GM19239 (cell line): ENCODE measurements around the gene PCNP.
A peak's percentile ranks its signal among the peaks of the same experiment; 100 is the strongest.
"Not testable (repeated sequence)": the region's sequence is repeated elsewhere in the genome, so short reads cannot be mapped to it uniquely, and the experiment has no call there.

Source experiments
- DNase-seq: peaks from one replicate; pipeline ENCODE4 v3.0.0; 2011; ENCODE audit warnings: low spot score; ENCODE audit not compliant: insufficient read length
- FAIRE-seq: peaks from 2 replicates; lab custom pipeline; 2011; peaks lifted over from hg19 to GRCh38; lab: Jason Lieb, UNC

PCNP gene

DNA sequence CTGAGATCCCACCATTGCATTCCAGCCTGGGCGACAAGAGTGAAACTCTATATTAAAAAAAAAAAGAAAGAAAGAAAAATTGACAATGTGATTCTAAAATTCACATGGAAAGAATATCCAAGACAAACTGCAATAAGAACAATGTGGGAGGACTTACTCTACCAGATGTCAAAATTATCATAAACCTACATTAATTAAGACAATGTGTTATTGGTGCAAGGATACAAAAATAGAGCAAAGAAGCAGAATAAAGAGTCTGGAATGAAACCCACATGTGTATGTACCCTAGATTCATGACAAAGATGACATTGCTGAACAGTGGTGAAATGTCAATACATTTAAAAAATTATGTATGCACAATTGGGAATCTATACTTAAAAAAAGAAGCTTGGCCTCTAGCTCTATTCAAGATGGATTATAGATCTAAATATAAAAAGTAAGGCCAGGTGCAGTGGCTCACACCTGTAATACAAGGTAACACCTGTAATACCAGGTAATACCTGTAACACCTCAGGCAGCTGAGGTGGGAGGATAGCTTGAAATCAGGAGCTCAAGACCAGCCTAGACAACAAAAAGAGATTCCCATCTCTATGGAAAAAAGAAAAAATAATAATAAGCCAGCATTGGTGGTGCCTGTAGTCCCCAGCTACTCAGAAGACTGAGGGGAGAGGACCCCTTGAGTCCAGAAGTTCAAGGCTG, 57.3 kb downstream of the PCNP start:
- DNase-seq (no peak), FAIRE-seq (no peak)

DNA sequence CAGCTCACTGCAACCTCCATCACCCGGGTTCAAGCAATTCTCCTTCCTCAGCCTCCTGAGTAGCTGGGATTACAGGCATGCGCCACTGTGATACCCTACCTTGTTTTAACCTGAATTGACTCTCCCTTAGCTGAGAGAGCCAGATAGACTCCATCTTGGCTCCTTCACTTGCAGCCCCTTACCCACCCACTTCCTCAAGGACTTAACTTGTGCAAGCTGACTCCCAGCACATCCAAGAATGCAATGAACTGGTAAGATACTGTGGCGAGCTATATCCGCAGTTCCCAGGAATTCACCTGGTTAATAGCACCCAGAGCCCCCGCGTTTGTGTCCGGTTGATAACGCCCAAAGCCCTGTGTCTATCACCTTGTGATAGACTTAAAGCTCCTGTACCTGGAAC, 58.0 kb downstream of the PCNP start:
- not testable (repeated sequence) for DNase-seq, FAIRE-seq

DNA sequence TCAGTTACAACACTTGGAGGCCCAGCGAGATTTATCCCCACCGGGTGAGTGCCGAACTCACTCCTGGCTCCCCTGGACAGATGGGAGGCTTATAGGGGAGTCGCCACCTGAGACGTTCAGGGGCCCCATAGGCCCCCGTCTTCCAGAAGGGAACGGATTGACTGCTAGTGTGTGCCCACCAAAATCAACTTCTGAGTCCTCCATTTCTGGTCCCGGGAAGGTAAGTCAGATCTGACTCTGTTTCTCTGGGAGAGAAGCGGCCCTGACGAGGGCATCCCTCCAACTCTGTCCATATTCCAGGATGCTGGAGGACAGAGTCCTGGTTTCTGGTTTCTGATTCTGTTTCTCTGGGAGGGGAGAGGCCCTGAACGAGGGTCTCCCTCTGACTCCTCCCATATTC, 58.6 kb downstream of the PCNP start:
- DNase-seq = no peak
- FAIRE-seq = no peak

DNA sequence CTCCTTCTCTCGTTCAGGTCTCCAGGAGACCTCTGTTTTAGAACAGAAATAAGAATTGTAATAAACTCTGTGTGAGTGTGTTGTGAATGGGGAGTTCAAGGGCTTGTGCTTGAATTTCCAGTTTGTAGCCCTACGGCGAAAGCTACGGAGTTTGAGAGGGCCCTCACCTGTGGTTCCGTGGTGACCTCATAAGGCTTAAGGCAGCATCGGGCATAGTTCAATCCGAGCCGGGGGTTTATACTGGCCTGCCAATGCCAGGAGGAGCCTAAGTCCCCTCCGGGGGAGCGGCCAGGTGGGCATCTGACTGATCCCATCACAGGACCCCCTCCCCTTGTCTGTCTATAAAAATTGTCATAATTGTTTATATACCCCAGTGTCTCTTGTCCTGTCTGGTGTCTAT, 59.2 kb downstream of the PCNP start:
- DNase-seq (no peak), FAIRE-seq (no peak)

DNA sequence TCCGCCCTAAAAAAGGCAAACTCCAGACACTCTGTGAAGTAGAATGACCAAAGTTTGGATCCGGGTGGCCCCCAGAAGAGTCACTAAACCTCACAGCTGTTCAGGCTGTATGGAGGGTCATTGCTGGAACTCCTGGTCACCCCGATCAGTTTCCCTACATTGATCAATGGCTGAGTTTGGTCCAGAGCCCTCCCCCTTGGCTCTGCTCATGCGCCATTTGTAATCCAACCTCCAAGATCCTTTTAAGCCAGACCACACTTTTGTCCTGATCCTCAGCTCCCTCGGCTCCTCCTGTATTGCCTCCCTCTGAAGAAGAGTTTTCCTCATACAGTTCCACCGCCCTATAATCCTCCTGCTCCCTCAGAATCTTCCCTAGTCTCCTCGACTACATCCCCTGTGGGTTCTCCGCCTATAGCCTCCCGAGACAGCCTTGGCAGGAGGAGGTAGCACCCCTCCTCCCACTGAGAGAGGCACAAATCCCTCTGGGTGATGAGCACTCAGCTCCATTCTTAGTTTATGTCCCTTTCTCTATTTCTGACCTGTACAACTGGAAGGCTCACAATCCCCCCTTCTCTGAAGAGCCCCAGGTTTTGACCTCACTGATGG, 60.7 kb downstream of the PCNP start:
- DNase-seq (no peak), FAIRE-seq (no peak)

DNA sequence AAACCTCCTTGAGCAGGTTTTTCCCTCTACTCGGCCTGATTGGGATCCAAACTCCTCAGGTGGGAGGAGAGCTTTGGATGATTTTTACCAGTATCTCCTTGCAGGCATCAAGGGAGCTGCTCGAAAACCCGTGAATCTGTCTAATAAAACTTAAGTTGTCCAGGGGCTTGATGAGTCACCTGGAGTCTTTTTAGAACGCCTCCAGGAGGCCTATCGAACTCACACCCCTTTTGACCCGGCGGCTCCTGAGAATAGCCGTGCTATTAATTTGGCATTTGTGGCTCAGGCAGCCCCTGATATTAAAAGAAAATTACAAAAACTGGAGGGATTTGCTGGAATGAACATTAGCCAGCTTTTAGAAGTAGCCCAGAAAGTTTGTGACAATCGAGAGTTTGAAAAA, 61.4 kb downstream of the PCNP start:
- FAIRE-seq (no peak), DNase-seq (no peak)

DNA sequence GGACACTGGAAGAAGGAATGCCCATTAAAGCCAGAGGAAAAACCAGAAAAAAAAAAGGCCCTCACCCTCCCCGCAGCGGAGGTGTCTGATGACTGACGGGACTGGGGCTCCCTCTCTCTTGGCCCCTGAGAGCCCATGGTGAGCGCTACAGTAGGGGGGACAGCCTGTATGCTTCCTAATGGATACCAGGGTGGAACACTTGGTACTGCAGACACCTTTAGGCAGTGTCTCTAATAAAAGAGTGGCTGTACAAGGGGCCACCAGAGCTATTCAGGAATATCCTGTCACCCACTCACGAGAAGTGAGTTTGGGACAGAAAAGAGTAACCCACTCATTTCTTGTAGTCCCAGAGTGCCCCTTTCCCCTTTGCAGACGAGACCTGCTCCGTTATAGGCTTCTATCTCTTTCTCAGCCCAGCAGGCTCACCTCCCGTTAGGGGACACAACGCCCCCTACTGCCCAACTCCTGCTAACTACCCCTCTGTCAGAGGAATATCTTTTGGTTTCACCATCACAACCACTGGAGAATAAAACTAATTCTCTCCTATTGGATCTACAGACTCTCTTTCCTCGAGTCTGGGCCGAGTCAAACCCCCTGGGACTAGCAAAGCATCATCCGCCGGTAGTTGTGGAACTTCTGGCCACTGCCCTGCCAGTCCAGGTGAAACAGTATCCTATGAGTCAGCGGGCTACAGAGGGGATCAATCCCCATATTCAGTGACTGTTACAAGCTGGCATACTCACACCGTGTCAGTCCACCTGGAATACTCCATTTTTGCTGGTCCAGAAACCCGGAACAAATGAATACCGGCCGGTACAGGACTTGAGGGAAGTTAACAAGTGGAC, 62.2 kb downstream of the PCNP start:
- FAIRE-seq = peak; percentile 8
- peak; percentile 32 for DNase-seq

DNA sequence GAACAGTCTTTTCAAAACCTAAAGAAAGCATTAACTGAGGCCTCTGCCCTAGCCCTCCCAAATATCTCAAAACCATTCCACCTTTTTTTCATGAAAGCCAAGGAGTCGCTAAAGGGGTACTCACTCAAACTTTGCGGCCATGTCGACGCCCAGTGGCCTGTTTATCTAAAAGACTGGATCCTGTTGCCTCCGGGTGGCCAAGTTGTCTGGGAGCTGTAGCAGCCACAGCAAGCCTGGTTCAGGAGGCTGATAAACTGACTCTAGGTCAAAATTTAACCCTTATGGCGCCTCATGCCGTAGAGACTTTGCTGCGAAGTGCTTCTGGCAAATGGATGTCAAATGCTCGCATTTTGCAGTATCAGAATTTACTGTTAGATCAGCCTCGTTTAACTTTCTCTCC, 63.5 kb downstream of the PCNP start:
- FAIRE-seq (no peak), DNase-seq (no peak)

DNA sequence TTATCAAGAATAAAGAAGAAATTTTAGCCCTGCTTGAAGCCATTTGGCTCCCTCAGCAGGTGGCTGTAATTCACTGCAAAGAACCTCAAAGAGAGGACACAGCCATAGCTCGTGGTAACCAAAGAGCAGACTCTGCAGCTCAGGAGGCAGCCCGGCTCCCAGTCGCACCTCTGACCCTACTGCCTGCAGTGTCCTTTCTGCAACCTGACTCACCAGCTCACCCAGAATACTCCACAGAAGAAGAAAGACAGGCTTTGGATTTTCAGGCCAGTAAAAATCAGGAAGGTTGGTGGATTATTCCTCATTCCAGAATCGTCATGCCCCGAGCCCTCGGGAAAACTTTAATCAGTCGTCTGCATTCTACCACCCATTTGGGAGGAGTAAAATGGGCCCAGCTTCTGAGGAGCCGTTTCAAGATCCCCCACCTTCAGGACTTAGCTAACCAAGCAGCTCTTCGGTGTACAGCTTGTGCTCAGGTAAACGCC, 64.3 kb downstream of the PCNP start:
- no peak for FAIRE-seq

DNA sequence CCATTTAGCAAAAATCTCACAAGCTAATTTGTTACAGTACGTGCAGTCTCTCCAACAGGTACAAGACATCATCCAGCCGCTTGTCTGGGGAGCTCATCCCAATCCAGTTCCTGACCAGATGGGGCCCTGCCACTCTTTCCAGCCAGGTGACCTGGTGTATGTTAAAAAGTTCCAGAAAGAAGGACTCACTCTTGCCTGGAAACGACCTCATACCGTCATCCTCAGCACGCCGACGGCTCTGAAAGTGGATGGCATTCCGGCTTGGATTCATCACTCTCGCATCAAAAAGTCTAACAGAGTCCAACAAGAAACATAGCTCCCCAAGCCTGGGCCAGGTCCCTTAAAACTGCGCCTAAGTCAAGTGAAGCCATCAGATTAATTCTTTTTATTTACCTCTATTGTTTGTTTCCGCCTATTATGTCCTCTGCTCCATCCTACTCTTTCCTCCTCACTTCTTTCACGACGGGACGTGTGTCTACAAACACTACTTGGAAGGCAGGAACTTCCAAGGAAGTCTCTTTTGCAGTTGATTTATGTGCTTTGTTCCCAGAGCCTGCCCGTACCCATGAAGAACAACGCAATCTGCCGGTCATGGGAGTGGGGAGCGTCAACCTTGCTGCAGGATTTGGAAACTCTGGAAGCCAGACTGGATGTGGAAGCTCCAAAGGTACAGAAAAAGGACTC, 65.4 kb downstream of the PCNP start:
- no peak for DNase-seq
- FAIRE-seq = no peak

More for the DNA sequence above, 64.3 kb downstream of the PCNP start:
- no peak for DNase-seq

DNA sequence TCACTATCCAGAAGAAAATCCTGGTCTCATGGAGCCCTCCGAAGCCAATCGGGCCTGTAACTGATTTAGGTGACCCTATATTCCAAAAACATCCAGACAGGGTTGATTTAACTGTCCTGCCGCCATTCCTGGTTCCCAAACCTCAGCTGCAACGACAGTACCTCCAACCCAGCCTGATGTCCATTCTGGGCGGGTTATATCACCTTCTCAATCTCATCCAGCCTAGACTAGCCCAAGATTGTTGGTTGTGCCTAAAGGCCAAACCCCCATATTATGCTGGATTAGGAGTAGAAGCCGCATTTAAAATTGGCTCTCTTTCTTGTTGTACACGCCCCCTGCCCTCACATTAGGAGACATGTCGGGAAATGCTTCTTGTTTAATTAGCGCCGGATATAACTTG, 66.3 kb downstream of the PCNP start:
- DNase-seq (no peak), FAIRE-seq (no peak)

DNA sequence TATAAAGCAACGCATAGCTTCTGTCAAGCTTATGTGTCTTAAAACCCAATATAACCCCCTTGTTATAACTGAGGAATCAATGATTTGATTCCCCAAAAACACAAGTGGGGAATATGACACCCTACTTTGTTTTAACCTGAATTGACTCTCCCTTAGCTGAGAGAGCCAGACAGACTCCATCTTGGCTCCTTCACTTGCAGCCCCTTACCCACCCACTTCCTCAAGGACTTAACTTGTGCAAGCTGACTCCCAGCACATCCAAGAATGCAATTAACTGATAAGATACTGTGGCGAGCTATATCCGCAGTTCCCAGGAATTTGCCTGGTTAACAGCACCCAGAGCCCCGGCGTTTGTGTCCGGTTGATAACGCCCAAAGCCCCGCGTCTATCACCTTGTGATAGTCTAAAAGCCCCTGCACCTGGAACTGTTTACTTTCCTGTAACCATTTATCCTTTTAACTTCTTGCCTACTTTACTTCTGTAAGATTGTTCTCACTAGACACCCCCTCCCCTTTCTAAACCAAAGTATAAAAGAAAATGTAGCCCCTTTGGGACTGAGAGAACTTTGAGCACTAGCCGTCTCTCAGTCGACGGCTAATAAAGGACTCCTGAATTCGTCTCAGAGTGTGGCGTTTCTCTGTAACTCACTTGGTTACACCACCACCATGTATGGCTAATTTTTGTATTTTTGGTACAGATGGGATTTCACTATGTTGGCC, 67.6 kb downstream of the PCNP start:
- FAIRE-seq, DNase-seq: not testable (repeated sequence)

DNA sequence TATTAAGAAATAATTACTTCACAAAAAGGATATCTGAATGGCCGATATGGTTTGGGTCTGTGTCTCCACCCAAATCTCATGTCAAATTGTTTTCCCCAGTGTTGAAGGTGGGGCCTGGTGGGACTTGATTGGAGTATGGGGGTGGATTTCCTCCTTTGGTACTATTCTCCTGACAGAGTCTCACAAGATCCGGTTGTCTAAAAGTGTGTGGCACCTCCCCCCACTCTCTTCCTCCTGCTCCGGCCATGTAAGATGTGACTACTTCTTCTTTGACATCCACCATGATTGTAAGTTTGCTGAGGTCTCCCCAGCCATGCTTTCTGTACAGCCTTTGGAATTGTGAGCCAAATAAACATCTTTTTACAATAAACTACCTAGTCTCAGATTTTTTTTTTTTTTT, 68.5 kb downstream of the PCNP start:
- FAIRE-seq (no peak), DNase-seq (no peak)

DNA sequence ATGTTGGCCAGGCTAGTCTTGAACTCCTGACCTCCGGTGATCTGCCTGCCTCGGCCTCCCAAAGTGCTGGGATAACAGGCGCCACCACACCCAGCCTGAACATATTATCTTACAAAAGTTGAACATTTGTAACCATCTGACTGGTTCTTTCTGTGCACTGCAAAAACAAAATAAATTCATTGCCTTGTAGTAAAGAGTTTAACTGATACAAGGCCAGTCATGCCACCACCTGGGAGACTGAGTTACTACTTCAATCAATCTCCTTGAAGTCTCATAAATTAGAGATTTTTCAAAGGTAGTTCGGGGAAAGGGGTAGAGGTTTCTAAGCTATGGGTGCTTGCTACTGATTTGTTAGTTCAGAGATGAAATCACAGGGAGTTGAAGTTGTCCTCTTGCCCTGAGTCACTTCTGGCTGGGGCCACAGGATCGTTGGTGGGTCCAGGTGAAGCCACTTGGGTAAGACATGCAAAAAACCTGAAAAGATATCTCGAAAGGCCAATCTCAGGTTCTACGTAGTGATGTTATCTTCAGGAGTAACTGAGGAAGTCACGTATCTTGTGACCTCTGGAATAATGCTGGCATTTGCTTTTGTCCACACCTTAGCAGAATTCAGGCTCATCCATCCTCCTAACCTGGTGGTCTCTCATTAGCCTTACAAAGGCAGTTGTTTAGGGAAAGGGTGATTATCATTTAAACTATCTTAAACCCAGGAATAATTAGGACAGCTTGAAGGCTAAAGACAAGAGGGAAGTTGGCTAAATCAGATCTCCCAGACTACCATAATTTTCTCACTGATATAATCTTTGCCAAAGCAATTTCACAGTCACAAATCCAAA, 69.2 kb downstream of the PCNP start:
- DNase-seq (no peak), FAIRE-seq (no peak)
